MM.1S (cell line): ENCODE data around the gene GASK1B.

ENCODE experiments used
- DNase-seq: peaks from one replicate; pipeline ENCODE4 v3.0.0-alpha.2; 2015
- H2AFZ ChIP-seq: fragments of 300-600 bp; sonication (generic); 2 replicates; pipeline ENCODE4 v1.6.0; 2016; ENCODE audit warnings: antibody characterized with exemption, low read length
- H3F3A ChIP-seq: fragments of 300-600 bp; sonication (generic); 2 replicates; pipeline ENCODE4 v1.6.1; 2016; ENCODE audit warnings: mild to moderate bottlenecking, antibody characterized with exemption, low read length, moderate library complexity, mixed read lengths; ENCODE audit not compliant: insufficient read depth
- H3K27ac ChIP-seq: fragments of 300-600 bp; sonication (generic); 2 replicates; pipeline ENCODE4 v1.5.1; 2016; ENCODE audit warnings: mild to moderate bottlenecking, low read length
- H3K27me3 ChIP-seq: fragments of 300-600 bp; sonication (generic); replicated peaks from 2 replicates; pipeline ENCODE4 v1.6.0; 2016; ENCODE audit warnings: low read length; ENCODE audit not compliant: insufficient read depth
- H3K36me3 ChIP-seq: fragments of 300-600 bp; sonication (generic); replicated peaks from 2 replicates; pipeline ENCODE4 v1.6.1; 2016; ENCODE audit warnings: mild to moderate bottlenecking, low read length, mixed read lengths; ENCODE audit not compliant: insufficient read depth
- H3K4me1 ChIP-seq: fragments of 300-600 bp; sonication (generic); 2 replicates; pipeline ENCODE4 v1.6.1; 2016; ENCODE audit warnings: low read length, mixed read lengths
- H3K4me2 ChIP-seq: fragments of 300-600 bp; sonication (generic); 2 replicates; pipeline ENCODE4 v1.6.0; 2016; ENCODE audit warnings: low read depth, low read length
- H3K4me3 ChIP-seq: fragments of 300-600 bp; sonication (generic); 2 replicates; pipeline ENCODE4 v1.5.1; 2016; ENCODE audit warnings: low read length, mixed read lengths
- H3K79me2 ChIP-seq: fragments of 300-600 bp; sonication (generic); 2 replicates; pipeline ENCODE4 v1.6.1; 2016; ENCODE audit warnings: mixed run types, low read length, mixed read lengths
- H3K9ac ChIP-seq: fragments of 300-600 bp; sonication (generic); 2 replicates; pipeline ENCODE4 v1.6.1; 2016; ENCODE audit warnings: low read length, mixed read lengths
- H3K9me2 ChIP-seq: fragments of 300-600 bp; sonication (generic); replicated peaks from 2 replicates; pipeline ENCODE4 v1.6.1; 2016; ENCODE audit warnings: mild to moderate bottlenecking, low read length, mixed read lengths; ENCODE audit not compliant: insufficient read depth
- H3K9me3 ChIP-seq: fragments of 300-600 bp; sonication (generic); replicated peaks from 2 replicates; pipeline ENCODE4 v1.6.1; 2016; ENCODE audit warnings: mild to moderate bottlenecking, low read length, mixed read lengths; ENCODE audit not compliant: insufficient read depth
- H4K20me1 ChIP-seq: fragments of 300-600 bp; sonication (generic); 2 replicates; pipeline ENCODE4 v1.6.1; 2016; ENCODE audit warnings: mild to moderate bottlenecking, low read length, moderate library complexity, mixed read lengths; ENCODE audit not compliant: insufficient read depth
- EZH2 ChIP-seq: fragments of 300-600 bp; sonication (generic); optimal IDR thresholded peaks from 2 replicates; pipeline ENCODE3; 2017; ENCODE audit warnings: low read depth, mild to moderate bottlenecking, antibody characterized with exemption, low read length, mixed read lengths
- EZH2phosphoT487 ChIP-seq: fragments of 300-600 bp; sonication (generic); IDR thresholded peaks from 2 replicates; pipeline ENCODE4 v1.6.1; 2018; ENCODE audit warnings: antibody characterized with exemption, low read length
- TF ChIP-seq, protein P1 (sequence below): fragments of 300-600 bp; sonication (generic); IDR thresholded peaks from 2 replicates; pipeline ENCODE4 v1.5.1; 2016; ENCODE audit warnings: antibody characterized with exemption, low read length, mixed read lengths

The GASK1B gene

DNA sequence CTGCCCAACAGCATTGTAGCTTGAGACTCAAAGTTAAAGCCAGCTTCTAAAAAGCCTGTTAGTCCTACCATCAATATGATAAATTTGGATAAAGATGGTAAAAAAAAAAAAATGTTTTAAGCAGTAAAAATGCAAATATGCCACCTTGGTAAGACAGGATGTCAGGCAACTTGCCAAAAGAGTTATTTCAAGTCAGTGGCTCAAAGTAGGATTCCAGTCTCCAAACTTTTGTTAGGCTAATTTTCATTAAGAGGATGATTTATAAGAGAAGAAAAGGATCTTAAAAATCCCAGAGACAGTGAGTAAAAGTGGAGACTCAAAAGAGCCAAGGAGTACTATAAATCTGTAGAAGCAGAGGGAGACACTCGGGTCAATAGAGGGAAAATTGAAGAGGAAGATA lies 47.5 kb downstream of the GASK1B start:
- no peaks in the 10 kb centered on the region for H3K79me2 ChIP-seq
- no peaks in the 10 kb centered on the region for H3K9me2 ChIP-seq
- no peak overlapping the region for H3K9ac ChIP-seq
- H4K20me1 ChIP-seq: no peaks in the 10 kb centered on the region
- no peaks in the 10 kb centered on the region for H3K27me3 ChIP-seq
- no peak for DNase-seq
- TF ChIP-seq, protein P1, sequence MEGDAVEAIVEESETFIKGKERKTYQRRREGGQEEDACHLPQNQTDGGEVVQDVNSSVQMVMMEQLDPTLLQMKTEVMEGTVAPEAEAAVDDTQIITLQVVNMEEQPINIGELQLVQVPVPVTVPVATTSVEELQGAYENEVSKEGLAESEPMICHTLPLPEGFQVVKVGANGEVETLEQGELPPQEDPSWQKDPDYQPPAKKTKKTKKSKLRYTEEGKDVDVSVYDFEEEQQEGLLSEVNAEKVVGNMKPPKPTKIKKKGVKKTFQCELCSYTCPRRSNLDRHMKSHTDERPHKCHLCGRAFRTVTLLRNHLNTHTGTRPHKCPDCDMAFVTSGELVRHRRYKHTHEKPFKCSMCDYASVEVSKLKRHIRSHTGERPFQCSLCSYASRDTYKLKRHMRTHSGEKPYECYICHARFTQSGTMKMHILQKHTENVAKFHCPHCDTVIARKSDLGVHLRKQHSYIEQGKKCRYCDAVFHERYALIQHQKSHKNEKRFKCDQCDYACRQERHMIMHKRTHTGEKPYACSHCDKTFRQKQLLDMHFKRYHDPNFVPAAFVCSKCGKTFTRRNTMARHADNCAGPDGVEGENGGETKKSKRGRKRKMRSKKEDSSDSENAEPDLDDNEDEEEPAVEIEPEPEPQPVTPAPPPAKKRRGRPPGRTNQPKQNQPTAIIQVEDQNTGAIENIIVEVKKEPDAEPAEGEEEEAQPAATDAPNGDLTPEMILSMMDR: no peak
- no peak for TF ChIP-seq EZH2
- no peak for TF ChIP-seq EZH2phosphoT487
- H3F3A ChIP-seq: no peaks in the 10 kb centered on the region
- H2AFZ ChIP-seq: no peak overlapping the region
- no peaks in the 10 kb centered on the region for H3K9me3 ChIP-seq
- H3K4me3 ChIP-seq: no peak overlapping the region
- H3K27ac ChIP-seq: no peak overlapping the region
- H3K36me3 ChIP-seq: no peaks in the 10 kb centered on the region
- H3K4me2 ChIP-seq: no peak overlapping the region
- H3K4me1 ChIP-seq: no peaks in the 10 kb centered on the region
